Tibial artery (tissue), 4 donors: ENCODE results near the gene CDC45.

Experiments used
- DNase-seq, 2 donors: peaks; one replicate each; pipeline ENCODE4 v3.0.0-alpha.2; 2019
- H3K27ac ChIP-seq, 2 donors: fragments of 200-600 bp; sonication (generic) in 1 of 2; 1 replicate in 1 of 2; 2 replicates in 1 of 2; pipeline ENCODE4 v1.5.1; 2018 to 2019; ENCODE audit warnings: mild to moderate bottlenecking in 1 of 2
- H3K27me3 ChIP-seq, 2 donors: fragments of 200-600 bp; sonication (generic) in 1 of 2; one replicate each; pipeline versions ENCODE4 v1.5.1 to v1.6.0; 2016 to 2019
- H3K36me3 ChIP-seq, 3 donors: fragments of 200-600 bp; sonication (generic) in 2 of 3; one replicate each; pipeline ENCODE4 v1.5.1; 2016 to 2019; ENCODE audit warnings: mild to moderate bottlenecking in 2 of 3
- H3K4me1 ChIP-seq, 4 donors: fragments of 200-600 bp; sonication (generic) in 2 of 4; 1 replicate in 3 of 4; 2 replicates in 1 of 4; pipeline ENCODE4 v1.5.1; 2016 to 2019
- H3K4me3 ChIP-seq, 2 donors: fragments of 200-600 bp; sonication (generic) in 1 of 2; 1 replicate in 1 of 2; 2 replicates in 1 of 2; pipeline ENCODE4 v1.5.1; 2018 to 2019; ENCODE audit warnings: mild to moderate bottlenecking in 2 of 2
- H3K9me3 ChIP-seq, 3 donors: fragments of 200-600 bp; sonication (generic) in 1 of 3; one replicate each; pipeline ENCODE4 v1.5.1; 2016 to 2019
- intact Hi-C: fragments of 100-400 bp; cut with DNase I; formaldehyde crosslinking; loops from one replicate; pipeline ENCODE4 v1.15.0; 2023; ENCODE audit warnings: low total_unique reads
- TF ChIP-seq, protein P1 (sequence below), 2 experiments: fragments of 200-600 bp in 1 of 2; fragments of 450-650 bp in 1 of 2; IDR thresholded peaks; one replicate each; pipeline ENCODE4 v1.5.1; 2017 to 2019; ENCODE audit warnings: antibody characterized with exemption in 2 of 2, mild to moderate bottlenecking in 1 of 2, moderate library complexity in 1 of 2

The CDC45 gene

GRCh38 chr22:19463491-19464469 is 15.9 kb upstream of the CDC45 start:
- Histone ChIP-seq H3K4me1 (no peaks in the 10 kb centered on the region), H3K9me3 (no peaks in the 10 kb centered on the region), H3K36me3 (peaks cover 65 to 94% (median 85%) of the 10 kb centered on the region in 3 donors), H3K4me3 (no peak overlapping the region), H3K27ac (no peak overlapping the region), H3K27me3 (no peaks in the 10 kb centered on the region)
- intact Hi-C loops: no loop called here
- no peak for DNase-seq
- TF ChIP-seq, protein P1, sequence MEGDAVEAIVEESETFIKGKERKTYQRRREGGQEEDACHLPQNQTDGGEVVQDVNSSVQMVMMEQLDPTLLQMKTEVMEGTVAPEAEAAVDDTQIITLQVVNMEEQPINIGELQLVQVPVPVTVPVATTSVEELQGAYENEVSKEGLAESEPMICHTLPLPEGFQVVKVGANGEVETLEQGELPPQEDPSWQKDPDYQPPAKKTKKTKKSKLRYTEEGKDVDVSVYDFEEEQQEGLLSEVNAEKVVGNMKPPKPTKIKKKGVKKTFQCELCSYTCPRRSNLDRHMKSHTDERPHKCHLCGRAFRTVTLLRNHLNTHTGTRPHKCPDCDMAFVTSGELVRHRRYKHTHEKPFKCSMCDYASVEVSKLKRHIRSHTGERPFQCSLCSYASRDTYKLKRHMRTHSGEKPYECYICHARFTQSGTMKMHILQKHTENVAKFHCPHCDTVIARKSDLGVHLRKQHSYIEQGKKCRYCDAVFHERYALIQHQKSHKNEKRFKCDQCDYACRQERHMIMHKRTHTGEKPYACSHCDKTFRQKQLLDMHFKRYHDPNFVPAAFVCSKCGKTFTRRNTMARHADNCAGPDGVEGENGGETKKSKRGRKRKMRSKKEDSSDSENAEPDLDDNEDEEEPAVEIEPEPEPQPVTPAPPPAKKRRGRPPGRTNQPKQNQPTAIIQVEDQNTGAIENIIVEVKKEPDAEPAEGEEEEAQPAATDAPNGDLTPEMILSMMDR (IDR thresholded peaks at IDR 0.05): no peak

DNA sequence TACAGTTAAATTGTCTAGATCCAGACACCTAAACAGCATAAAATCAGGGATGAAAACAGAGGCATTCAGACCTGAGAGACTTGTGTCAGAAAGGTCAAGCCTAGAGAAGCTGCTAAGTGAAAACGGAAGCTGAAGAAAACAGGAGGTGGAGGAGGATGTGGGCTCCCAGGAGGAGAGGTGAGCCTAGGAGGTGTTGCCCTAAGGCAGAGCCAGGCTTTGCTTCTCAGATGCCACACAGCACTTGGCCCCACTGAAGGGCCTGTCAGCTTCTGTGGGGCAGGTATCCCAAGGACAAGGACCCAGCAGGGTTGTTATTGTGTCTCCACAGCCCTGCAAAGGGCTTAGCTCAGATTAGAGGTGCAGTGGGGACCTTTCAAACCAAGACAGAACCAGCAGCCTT is 15.2 kb upstream of the CDC45 start:
- intact Hi-C loops: no loop called here
- H3K36me3 ChIP-seq: peaks cover 69 to 94% (median 87%) of the 10 kb centered on the region in 3 donors
- H3K4me3 ChIP-seq: no peak overlapping the region
- TF ChIP-seq, protein P1 (IDR thresholded peaks at IDR 0.05): no peak
- no peak for DNase-seq
- no peaks in the 10 kb centered on the region for H3K4me1 ChIP-seq
- no peak overlapping the region for H3K27ac ChIP-seq
- H3K27me3 ChIP-seq: no peaks in the 10 kb centered on the region
- H3K9me3 ChIP-seq: no peaks in the 10 kb centered on the region

GRCh38 chr22:19464975-19465374 is 14.7 kb upstream of the CDC45 start:
- no peaks in the 10 kb centered on the region for H3K27me3 ChIP-seq
- H3K4me1 ChIP-seq: no peaks in the 10 kb centered on the region
- TF ChIP-seq, protein P1 (IDR thresholded peaks at IDR 0.05): no peak
- no peak overlapping the region for H3K4me3 ChIP-seq
- H3K9me3 ChIP-seq: no peaks in the 10 kb centered on the region
- H3K27ac ChIP-seq: no peak overlapping the region
- peaks cover 73 to 94% (median 88%) of the 10 kb centered on the region in 3 donors for H3K36me3 ChIP-seq
- no peak for DNase-seq
- intact Hi-C loops: no loop called here

- no peaks in the 10 kb centered on the region for H3K27me3 ChIP-seq
- intact Hi-C loops: no loop called here
- TF ChIP-seq, protein P1 (IDR thresholded peaks at IDR 0.05): no peak
- H3K4me1 ChIP-seq: no peaks in the 10 kb centered on the region
- H3K27ac ChIP-seq: no peak overlapping the region
- H3K4me3 ChIP-seq: no peak overlapping the region
- DNase-seq: no peak
- no peaks in the 10 kb centered on the region for H3K9me3 ChIP-seq
- peaks cover 85 to 94% (median 88%) of the 10 kb centered on the region in 3 donors for H3K36me3 ChIP-seq
Observed at GRCh38 chr22:19466126-19466716, 13.5 kb upstream of the CDC45 start.

- Histone ChIP-seq H3K36me3 (peaks cover 91 to 96% (median 94%) of the 10 kb centered on the region in 3 donors), H3K9me3 (no peaks in the 10 kb centered on the region), H3K4me1 (no peaks in the 10 kb centered on the region), H3K27me3 (no peaks in the 10 kb centered on the region), H3K27ac (no peak overlapping the region), H3K4me3 (no peak overlapping the region)
- no peak for DNase-seq
- intact Hi-C loops: no loop called here
- TF ChIP-seq, protein P1 (IDR thresholded peaks at IDR 0.05): no peak
Observed at GRCh38 chr22:19466848-19467752, 12.6 kb upstream of the CDC45 start.
